Epithelial cell of esophagus (primary cell): ENCODE data around the gene C17orf100.
"Not testable (repeated sequence)": the region's sequence is repeated elsewhere in the genome, so short reads cannot be mapped to it uniquely, and the experiment has no call there.

ENCODE experiments used
- DNase-seq: peaks from one replicate; pipeline ENCODE4 v3.0.0; 2010; ENCODE audit warnings: low read depth
- H3K4me3 ChIP-seq: 2 replicates; pipeline ENCODE4 v1.5.1; 2011; ENCODE audit warnings: mild to moderate bottlenecking, low read length, control low read depth
- TF ChIP-seq, protein P1 (sequence below): IDR thresholded peaks from 2 replicates; pipeline ENCODE4 v1.5.1; 2011; ENCODE audit warnings: low read depth, mild to moderate bottlenecking, low read length, control low read depth, inconsistent platforms; ENCODE audit not compliant: insufficient read depth; ENCODE audit errors: missing control alignments

The C17orf100 gene

GRCh38 chr17:6654841-6655731, 3.5 kb downstream of the C17orf100 start:
- peak overlapping the region; percentile 44 for H3K4me3 ChIP-seq
- DNase-seq: peak; percentile 92

DNA sequence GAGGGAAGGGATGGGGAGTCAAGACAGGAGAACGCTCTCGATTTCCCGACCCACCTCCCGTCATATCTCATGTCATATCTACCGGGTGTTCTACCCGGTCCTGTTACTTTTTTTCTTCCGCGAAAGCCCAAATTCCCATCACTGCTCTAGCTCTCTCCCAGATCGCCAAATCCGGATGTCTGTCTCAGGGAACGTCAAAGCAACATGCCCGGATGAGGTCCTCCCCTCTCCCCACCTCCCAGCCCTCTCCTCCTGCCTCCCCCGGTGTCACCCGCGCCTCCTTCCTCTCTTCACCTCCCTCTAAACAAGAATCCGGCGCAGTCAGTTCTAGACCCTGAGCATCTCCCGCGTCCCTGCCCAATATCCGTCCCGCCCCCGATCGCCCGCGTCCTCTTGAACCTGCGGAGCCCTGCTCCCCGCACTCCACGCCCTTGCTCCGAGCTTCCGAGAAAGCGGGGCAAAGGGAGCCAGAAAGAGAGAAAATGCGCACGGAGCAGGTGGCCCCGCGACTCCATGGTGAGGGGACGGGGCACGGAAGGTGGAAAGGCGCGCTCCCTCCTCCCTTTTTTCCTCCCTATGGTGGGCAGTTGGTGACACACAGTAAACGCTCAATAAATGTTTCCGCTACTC, 4.3 kb downstream of the C17orf100 start:
- peak overlapping the region; percentile 44 for H3K4me3 ChIP-seq

More at GRCh38 chr17:6654841-6655731, 3.5 kb downstream of the C17orf100 start:
- TF ChIP-seq, protein P1, sequence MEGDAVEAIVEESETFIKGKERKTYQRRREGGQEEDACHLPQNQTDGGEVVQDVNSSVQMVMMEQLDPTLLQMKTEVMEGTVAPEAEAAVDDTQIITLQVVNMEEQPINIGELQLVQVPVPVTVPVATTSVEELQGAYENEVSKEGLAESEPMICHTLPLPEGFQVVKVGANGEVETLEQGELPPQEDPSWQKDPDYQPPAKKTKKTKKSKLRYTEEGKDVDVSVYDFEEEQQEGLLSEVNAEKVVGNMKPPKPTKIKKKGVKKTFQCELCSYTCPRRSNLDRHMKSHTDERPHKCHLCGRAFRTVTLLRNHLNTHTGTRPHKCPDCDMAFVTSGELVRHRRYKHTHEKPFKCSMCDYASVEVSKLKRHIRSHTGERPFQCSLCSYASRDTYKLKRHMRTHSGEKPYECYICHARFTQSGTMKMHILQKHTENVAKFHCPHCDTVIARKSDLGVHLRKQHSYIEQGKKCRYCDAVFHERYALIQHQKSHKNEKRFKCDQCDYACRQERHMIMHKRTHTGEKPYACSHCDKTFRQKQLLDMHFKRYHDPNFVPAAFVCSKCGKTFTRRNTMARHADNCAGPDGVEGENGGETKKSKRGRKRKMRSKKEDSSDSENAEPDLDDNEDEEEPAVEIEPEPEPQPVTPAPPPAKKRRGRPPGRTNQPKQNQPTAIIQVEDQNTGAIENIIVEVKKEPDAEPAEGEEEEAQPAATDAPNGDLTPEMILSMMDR: peak; percentile 26

DNA sequence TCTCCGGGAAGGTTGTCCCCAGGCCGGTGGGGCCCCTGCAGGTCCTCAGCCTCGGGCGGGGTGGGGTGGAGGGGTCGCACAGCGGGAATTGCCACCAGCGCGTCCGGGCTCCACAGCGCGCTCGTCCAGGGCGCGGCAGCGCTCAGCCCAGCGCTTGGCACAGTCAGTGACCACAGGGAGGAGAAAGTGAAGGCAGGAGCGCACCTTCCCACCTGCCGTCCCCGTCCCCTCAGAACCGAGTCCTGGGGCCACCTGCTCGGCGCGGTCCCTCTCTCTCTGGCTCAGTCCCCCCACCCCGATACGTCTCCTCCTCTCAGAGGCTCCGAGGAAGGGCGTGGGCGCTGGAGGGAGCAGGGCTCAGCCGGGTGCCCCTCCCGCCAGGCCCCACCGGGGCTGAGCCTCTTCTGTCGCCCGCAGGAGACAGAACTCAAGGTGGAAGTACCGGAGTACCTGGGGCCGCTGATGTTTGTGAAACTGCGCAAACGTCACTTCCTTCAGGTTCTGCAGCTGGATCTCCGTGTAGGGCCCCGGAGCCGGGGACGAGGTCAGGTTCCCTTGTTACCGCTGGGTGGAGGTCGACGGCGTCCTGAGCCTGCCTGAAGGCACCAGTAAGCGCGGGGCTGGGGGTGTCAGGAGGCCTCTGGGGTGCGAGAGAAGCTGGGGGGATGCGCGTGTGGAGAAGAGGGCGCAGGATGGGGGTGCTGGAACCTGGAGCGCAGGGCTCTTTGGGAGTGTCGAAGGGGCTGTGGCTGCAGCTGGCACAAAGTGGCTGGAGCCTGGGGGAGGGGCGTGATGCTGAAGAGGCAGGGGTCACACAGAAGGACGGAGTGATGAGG, 5.5 kb downstream of the C17orf100 start:
- peak overlapping the region; percentile 40 for H3K4me3 ChIP-seq
- DNase-seq: peak; percentile 45

More for the DNA sequence above, 4.3 kb downstream of the C17orf100 start:
- not testable (repeated sequence) for DNase-seq

DNA sequence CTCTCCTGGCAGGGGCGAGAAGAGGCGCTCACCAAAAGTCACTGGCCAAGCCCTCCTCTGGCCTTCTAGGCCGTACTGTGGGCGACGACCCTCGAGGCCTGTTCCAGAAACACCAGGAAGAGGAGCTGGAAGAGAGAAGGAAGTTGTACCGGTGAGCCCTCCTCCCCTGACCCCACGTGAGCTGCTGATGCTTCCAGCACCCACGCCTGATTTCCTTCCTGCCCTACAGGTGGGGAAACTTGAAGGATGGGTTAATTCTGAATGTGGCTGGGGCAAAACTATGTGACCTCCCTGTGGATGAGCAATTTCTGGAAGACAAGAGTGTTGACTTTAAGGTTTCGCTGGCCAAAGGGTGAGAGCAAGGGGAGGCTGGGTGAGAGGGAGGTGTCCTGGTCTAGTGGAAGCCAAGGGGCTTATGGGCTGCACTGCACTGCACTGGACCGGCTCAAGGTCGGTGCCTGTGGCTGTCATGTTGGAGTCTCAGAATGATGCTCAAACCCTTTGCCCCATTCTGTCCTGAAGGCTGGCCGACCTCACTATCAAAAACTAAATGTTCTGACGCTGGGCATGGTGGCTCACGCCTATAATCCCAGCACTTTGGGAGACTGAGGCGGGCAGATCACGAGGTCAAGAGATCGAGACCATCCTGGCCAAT, 6.2 kb downstream of the C17orf100 start:
- TF ChIP-seq, protein P1: no peak
- peak overlapping the region; percentile 40 for H3K4me3 ChIP-seq
- no peak for DNase-seq

- DNase-seq, H3K4me3 ChIP-seq: not testable (repeated sequence)
Observed at GRCh38 chr17:6658411-6658810, 6.8 kb downstream of the C17orf100 start.

- no peak for DNase-seq
- TF ChIP-seq, protein P1: no peak
- H3K4me3 ChIP-seq: no peak overlapping the region
Observed at GRCh38 chr17:6660101-6660500, 8.5 kb downstream of the C17orf100 start.

- DNase-seq: no peak
- no peak overlapping the region for H3K4me3 ChIP-seq
- TF ChIP-seq, protein P1: no peak
Observed at GRCh38 chr17:6660805-6661463, 9.4 kb downstream of the C17orf100 start.

DNA sequence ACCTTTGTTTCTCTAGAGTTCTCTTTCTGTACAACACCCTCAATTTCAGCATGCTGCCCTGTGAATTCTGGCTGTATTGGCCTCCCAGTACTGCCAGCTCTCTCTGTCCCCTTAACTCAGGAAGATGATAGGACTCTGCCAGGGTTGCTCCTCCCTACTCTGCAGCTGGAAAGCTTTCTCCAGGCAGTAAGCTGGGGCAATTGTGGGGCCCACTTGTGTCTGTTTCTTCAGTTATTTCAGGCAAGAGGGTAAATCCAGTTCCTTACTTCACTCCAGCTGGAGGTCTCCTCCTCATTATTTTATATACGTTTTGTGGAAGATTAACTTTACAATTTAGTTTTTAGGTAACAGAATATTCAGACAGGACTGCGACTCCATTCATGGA, 9.9 kb downstream of the C17orf100 start:
- no peak for DNase-seq
- TF ChIP-seq, protein P1: no peak
- no peak overlapping the region for H3K4me3 ChIP-seq

DNA sequence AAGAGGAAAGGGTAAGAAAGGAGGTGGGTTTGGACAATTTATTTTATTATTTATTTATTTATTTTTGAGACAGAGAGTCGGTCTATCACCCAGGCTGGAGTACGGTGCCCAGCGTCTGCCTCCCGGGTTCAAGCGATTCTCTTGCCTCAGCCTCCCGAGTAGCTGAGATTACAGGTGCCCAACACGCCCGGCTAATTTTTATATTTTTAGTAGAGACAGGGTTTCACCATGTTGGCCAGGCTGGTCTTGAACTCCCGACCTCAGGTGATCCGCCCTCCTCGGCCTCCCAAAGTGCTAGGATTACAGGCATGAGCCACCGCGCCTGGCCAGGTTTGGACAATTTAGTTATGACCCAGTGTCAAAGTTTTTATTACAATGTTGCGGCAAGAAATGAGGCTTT, 11.6 kb downstream of the C17orf100 start:
- not testable (repeated sequence) for H3K4me3 ChIP-seq, DNase-seq
